OCI-LY7 (cell line): Measurements from ENCODE around the gene TMEM9B.

Source experiments
- CTCF ChIP-seq: fragments of 200-600 bp; sonication (generic); conservative IDR thresholded peaks from 2 replicates; pipeline ENCODE4 v1.5.1; 2014; ENCODE audit warnings: mild to moderate bottlenecking, antibody characterized with exemption, low read length, moderate library complexity, mixed read lengths
- EZH2phosphoT487 ChIP-seq: fragments of 200-600 bp; sonication (generic); IDR thresholded peaks from 2 replicates; pipeline ENCODE4 v1.6.1; 2018; ENCODE audit warnings: low read depth, borderline replicate concordance, mild to moderate bottlenecking, mixed run types, antibody characterized with exemption, low read length, moderate library complexity, mixed read lengths

- TF ChIP-seq CTCF = no peak
- no peak for TF ChIP-seq EZH2phosphoT487
Observed at GRCh38 chr11:9002920-9003572, 38.8 kb upstream of the TMEM9B start.
